ENCODE measurements around the gene VWA5B2.

The VWA5B2 gene

GRCh38 chr3:184229394-184230080, at the start of gene VWA5B2:
VWA5B2 (plus strand) TSS chr3:184229585; CDS start chr3:184230529, 944 bp downstream.
- peak; percentile 80 to 83 for DNase-seq

- no peak for DNase-seq
Measured at GRCh38 chr3:184180165-184180564, 49.2 kb upstream of the VWA5B2 start.

GRCh38 chr3:184181596-184181995, 47.8 kb upstream of the VWA5B2 start:
- DNase-seq = no peak

GRCh38 chr3:184183679-184184078, 45.7 kb upstream of the VWA5B2 start:
- no peak for DNase-seq

GRCh38 chr3:184184546-184185230, 44.7 kb upstream of the VWA5B2 start:
- DNase-seq = no peak

- DNase-seq = peak; percentile 99 to 100
Measured at GRCh38 chr3:184185461-184186183, 43.8 kb upstream of the VWA5B2 start.

- DNase-seq = peak in 1 of 2 donors; percentile 33
Measured at GRCh38 chr3:184186184-184186901, 43.0 kb upstream of the VWA5B2 start, which contains the start of gene ABCF3. ABCF3 (plus strand) TSS chr3:184186199; CDS start chr3:184186208, 9 bp downstream.

GRCh38 chr3:184186902-184187207, 42.5 kb upstream of the VWA5B2 start:
- no peak for DNase-seq

- no peak for DNase-seq
Measured at GRCh38 chr3:184188080-184188479, 41.3 kb upstream of the VWA5B2 start.

GRCh38 chr3:184189421-184189820, 40.0 kb upstream of the VWA5B2 start:
- DNase-seq = no peak

GRCh38 chr3:184192889-184193288, 36.5 kb upstream of the VWA5B2 start:
- DNase-seq = no peak

GRCh38 chr3:184193991-184194539, 35.3 kb upstream of the VWA5B2 start:
- DNase-seq = no peak

- no peak for DNase-seq
Measured at GRCh38 chr3:184196536-184196935, 32.8 kb upstream of the VWA5B2 start.

GRCh38 chr3:184198509-184198908, 30.9 kb upstream of the VWA5B2 start:
- DNase-seq = no peak

- DNase-seq = no peak
Measured at GRCh38 chr3:184200825-184201224, 28.6 kb upstream of the VWA5B2 start.

- DNase-seq = no peak
Measured at GRCh38 chr3:184203526-184203925, 25.9 kb upstream of the VWA5B2 start.

GRCh38 chr3:184209146-184209923, 20.1 kb upstream of the VWA5B2 start:
- no peak for DNase-seq

GRCh38 chr3:184211297-184211696, 18.1 kb upstream of the VWA5B2 start:
- DNase-seq = no peak

GRCh38 chr3:184211718-184212117, 17.7 kb upstream of the VWA5B2 start:
- no peak for DNase-seq

- no peak for DNase-seq
Measured at GRCh38 chr3:184218814-184219213, 10.6 kb upstream of the VWA5B2 start.

- DNase-seq = no peak
Measured at GRCh38 chr3:184222521-184222920, 6.9 kb upstream of the VWA5B2 start.

GRCh38 chr3:184223946-184224345, 5.4 kb upstream of the VWA5B2 start:
- no peak for DNase-seq

All from CD4-positive, alpha-beta T cell treated with Interleukin-1 beta for 1 hour (primary cell).